ENCODE results near the gene CXCL14.
A peak's percentile ranks its signal among the peaks of the same experiment; 100 is the strongest.

CXCL14 gene, protein sequence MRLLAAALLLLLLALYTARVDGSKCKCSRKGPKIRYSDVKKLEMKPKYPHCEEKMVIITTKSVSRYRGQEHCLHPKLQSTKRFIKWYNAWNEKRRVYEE

DNA sequence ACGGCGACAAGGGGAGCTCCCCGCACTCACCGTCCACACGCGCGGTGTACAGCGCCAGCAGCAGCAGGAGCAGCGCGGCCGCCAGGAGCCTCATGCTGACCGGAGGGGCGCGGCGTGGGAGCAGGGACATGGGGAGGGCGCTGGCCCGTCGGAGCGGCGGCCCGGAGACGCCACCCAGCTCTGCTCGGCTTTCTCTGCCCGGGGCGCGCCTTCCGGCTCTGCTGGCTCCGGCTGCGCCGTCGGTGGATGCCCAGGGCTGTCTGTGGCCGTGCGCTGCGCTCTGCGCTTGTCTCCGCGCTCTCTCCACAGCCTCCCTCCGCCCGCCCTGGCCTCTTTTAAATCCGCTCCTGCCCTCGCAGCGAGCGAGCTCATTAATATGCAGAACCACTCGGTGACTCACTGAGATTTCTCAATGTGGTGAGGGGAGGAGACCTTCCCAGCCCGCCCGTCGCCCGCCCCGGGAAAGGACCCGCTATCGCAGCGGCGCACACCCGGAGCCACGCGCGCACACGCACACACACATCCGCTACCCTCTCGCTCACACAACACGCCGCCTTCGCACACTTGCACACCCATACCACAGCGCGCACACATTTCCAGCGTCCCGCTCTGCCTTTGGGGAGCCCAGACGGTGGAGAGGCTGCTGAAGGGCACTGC, at the start of gene CXCL14:
Gene CXCL14 (minus strand): TSS at position 307 of the 657 bp plus-strand sequence. CDS start 213 bp downstream, at position 94.
- peak; percentile 56 for DNase-seq

- DNase-seq, result no peak
Measured at GRCh38 chr5:135626636-135627035, 47.8 kb upstream of the CXCL14 start.

DNA sequence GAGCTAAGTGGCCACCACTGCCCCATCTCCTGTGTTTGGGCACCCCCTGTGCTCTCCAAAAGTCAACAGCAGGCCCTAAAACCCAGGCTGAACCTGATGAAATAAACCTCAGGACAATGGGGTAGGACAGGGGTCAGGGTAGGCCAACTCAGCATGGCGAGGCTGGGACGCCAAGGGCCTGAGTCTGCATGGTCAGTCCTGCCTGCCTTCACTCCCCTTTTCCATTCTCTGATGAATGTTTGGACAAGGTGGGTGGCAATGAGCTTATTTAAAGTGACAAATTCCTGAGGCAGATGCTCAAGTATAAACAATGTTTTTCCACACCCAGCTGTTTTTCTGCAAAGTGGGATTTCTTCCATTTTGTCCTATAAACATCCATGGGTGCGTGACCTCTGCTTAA, 47.2 kb upstream of the CXCL14 start:
- no peak for DNase-seq

DNA sequence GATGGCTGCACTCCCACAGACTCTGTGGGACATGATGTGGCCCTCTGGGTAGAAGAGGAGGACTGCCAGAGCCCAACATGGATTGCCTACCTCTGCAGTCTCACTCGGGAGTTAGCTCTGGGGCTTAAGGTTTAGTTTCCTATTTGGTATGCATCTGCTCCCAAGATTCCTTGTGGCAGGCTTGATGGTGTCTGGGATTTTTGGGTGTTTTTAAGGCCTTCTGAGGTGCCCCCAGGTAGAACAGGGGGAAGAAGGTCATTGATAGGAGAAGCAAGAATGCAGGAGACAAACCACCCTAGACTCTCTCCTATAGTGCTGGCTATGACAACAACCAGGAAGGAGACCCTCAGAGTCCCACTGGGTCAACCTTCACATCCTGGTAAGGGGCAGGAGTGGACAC, 46.7 kb upstream of the CXCL14 start:
- no peak for DNase-seq

- DNase-seq, result no peak
Measured at GRCh38 chr5:135625061-135625460, 46.3 kb upstream of the CXCL14 start.

DNA sequence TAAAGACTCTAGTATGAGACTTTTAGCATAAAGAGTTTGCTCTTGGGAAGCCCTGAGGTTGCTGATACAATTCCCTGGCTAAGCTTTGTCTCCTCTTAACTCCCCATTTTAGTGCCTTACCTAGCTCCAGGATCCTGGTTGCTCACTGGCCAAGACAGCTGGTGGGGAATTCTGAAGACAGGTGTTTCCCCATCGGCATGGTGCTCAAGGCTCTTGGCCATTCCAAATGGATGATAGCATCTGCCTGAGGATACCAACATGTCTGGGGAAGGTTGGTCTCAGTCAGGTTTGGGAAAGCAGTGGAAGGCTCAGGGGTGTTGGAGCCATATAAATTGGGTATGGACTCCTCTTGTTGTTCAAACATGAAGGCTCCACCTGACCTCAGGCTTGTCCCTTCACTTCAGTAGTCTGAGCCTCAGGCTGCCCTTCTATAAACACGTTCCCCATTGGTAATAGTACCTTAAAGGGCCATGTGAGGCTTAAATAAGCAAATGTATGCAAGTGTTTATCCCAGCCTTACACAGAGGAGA, 44.5 kb upstream of the CXCL14 start:
- no peak for DNase-seq

- DNase-seq, result no peak
Measured at GRCh38 chr5:135615581-135616260, 36.9 kb upstream of the CXCL14 start.

- no peak for DNase-seq
Measured at GRCh38 chr5:135615171-135615570, 36.4 kb upstream of the CXCL14 start.

DNA sequence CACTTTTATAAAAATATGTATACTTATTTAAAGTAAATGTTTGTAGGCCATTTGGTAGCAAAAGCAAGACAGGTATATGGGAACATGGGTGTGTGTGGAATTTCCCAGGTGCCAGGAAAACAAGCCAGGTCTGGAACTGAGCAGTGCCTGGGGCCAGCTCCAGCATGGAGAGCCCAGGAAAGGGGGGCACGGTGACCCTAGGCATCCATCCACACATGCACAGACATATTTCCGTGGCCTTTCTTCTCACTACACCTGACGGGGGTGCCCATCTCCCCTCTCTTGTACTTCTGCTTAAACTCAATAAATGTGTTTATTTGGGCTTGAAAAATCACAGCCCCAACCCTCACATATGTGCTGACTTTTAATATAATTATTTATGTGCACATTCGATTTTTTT, 31.2 kb upstream of the CXCL14 start:
- no peak for DNase-seq

- no peak for DNase-seq
Measured at GRCh38 chr5:135608761-135609443, 30.1 kb upstream of the CXCL14 start.

DNA sequence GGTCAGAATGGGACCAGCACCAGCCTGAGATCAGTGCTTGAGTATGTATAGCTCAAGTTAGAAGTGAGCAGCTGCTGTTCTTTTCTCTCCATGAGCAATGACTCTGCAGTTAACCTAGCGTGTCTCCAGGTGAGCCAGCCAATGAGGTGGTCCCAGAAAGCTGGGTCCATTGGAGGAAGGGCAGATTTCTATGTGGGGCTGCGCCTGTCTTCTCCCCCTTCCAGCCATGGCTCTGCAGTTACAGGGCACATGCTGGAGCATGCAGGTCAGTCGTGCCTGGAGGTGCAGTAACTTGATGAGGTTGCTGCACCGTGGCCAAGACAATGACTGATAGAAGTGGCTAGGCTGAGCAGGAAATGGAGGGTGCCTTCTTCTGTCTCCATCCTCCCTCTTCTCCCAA, 29.6 kb upstream of the CXCL14 start:
- DNase-seq, result no peak

GRCh38 chr5:135606431-135606830, 27.6 kb upstream of the CXCL14 start:
- DNase-seq, result no peak

DNA sequence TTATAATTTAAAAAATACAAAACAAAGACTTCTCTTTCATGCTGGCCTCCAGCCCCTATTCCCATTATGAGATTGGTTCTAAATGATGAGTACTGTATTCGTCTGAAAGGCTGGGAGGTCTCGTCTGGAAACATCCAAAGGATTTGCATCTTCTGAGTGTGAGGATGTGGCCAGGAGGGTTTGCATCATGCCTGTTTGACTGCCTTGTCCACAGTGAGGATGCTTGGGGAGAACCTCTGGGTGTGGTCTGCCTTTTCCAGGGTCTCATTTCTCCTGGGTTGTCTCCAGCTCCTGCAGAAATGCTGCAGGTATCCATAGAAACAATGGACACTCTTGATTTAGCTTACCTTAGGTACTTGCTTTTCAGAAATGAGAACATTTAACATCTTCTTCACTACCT, 26.4 kb upstream of the CXCL14 start:
- no peak for DNase-seq

- DNase-seq, result no peak
Measured at GRCh38 chr5:135604056-135604455, 25.3 kb upstream of the CXCL14 start.

DNA sequence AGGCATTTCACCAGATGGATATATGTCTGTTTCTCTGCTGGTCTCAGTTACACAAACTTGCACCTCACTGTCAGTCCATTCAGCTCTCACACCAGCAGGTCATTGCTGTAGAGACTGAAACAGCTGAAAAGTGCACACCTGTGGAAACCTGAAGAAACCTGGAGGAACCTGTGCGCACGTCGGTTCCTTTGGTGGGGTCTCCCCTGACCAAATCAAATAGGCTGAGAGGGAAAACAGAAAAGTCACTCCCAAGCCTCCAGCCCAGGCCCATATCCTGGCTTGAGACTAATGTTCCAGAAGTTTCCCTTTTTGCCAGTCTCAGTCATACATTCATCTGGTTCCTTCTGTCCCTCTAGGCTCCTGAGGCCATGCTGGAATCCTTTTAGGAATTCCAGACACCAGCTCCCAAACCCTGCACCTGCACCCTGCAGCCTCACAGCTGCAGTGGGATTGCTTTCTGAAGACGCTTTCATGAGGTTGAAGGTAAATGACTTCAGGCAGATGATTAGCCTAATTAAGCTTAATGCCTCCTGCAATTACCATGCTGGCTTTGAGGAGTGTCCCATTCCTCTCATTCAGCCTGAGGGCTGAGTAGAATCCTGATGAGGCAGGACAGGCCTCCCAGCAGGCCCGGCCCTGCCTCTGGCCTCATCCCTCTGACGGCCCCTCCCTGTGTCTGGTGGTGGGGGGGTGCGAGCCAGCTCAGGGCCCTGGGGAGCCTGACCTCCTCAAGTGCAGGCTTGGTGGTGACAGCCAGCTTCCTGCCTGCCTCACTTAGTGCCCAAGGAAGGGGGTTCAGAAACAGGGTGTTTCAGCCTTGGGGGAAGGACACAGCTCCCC, 24.3 kb upstream of the CXCL14 start:
- no peak for DNase-seq

- DNase-seq, result no peak
Measured at GRCh38 chr5:135601466-135601865, 22.7 kb upstream of the CXCL14 start.

- no peak for DNase-seq
Measured at GRCh38 chr5:135600971-135601381, 22.2 kb upstream of the CXCL14 start.

GRCh38 chr5:135600152-135600570, 21.4 kb upstream of the CXCL14 start:
- DNase-seq, result no peak

GRCh38 chr5:135599421-135600151, 20.8 kb upstream of the CXCL14 start:
- no peak for DNase-seq

- no peak for DNase-seq
Measured at GRCh38 chr5:135598691-135599395, 20.1 kb upstream of the CXCL14 start.

GRCh38 chr5:135596788-135597187, 18.0 kb upstream of the CXCL14 start:
- DNase-seq, result no peak

Data from stimulated activated CD4-positive, alpha-beta T cell treated with anti-CD3 and anti-CD28 coated beads, Interleukin-15, amount 100 ng/mL, for 24 hours (primary cell).